HG03039 (cell line): ENCODE data around the gene FXN.

Experiments used
- ATAC-seq: cut with Tn5 transposase; IDR thresholded peaks from one replicate; pipeline ENCODE4 v1.9.1; 2021; ENCODE audit warnings: mild to moderate bottlenecking, moderate library complexity; ENCODE audit not compliant: unreplicated experiment

The FXN gene

GRCh38 chr9:69137311-69137710, 101.8 kb downstream of the FXN start:
- ATAC-seq: no peak

GRCh38 chr9:69139596-69139995, 104.0 kb downstream of the FXN start:
- no peak for ATAC-seq

GRCh38 chr9:69140123-69140735, 104.7 kb downstream of the FXN start:
- ATAC-seq: no peak

- no peak for ATAC-seq
Observed at GRCh38 chr9:69141851-69142250, 106.3 kb downstream of the FXN start.

GRCh38 chr9:69143291-69143690, 107.7 kb downstream of the FXN start:
- no peak for ATAC-seq

- no peak for ATAC-seq
Observed at GRCh38 chr9:69145144-69145715, 109.7 kb downstream of the FXN start.

GRCh38 chr9:69147041-69147834, 111.7 kb downstream of the FXN start:
- ATAC-seq: no peak

- no peak for ATAC-seq
Observed at GRCh38 chr9:69149321-69149807, 113.8 kb downstream of the FXN start.
